GM12891 (cell line): ENCODE data around the gene FLT1.

Experiments
- PAX5 ChIP-seq: IDR thresholded peaks from 2 replicates; pipeline ENCODE4 v1.6.1; 2011; ENCODE audit warnings: low read length, moderate library complexity, mild to moderate bottlenecking; ENCODE audit not compliant: insufficient read depth, severe bottlenecking
- POLR2A ChIP-seq: IDR thresholded peaks from 2 replicates; pipeline ENCODE4 v1.6.1; 2011; ENCODE audit warnings: low read depth, low read length, control low read depth
- POLR2AphosphoS5 ChIP-seq: IDR thresholded peaks from 2 replicates; pipeline ENCODE4 v1.6.1; 2011; ENCODE audit warnings: low read depth, low read length, control low read depth
- SPI1 ChIP-seq: IDR thresholded peaks from 2 replicates; pipeline ENCODE4 v1.6.1; 2011; ENCODE audit warnings: low read depth, low read length, control low read depth
- TAF1 ChIP-seq: IDR thresholded peaks from 2 replicates; pipeline ENCODE4 v1.6.1; 2011; ENCODE audit warnings: low read depth, low read length, control low read depth

DNA sequence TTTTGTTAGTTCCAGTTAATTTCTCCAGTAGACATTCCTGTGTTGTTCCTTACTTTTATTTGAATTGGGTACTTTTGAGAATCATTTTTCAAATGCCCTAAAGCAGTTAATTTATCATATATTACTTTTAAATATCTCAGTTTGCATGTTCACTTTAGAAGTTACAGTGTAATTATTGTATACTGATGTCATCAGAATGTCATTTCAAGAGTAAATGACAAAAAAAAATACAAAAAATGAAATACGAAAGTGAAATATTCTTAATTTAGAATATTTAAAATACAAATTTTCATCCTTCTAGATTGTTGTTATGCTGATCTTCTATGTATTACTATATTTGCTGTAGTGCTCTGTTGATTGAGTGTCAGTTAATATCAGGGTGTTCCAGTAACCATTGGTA is 242.4 kb downstream of the FLT1 start:
- TF ChIP-seq TAF1, result no peak
- no peak for TF ChIP-seq POLR2A
- no peak for TF ChIP-seq POLR2AphosphoS5
- TF ChIP-seq PAX5, result no peak
- TF ChIP-seq SPI1, result no peak
